PC-9 (cell line): ENCODE measurements around the gene SH3PXD2A. TPM values are rescaled to one million over a fixed set of nuclear protein-coding genes. Genes with fewer than 3 reads are reported as not detected.

ENCODE experiments used
- BruUV-seq: library from RNA; stranded (reverse); fragments of 400-500 nt; replicated peaks from 2 replicates; lab custom pipeline; 2021; lab: Mats Ljungman, UMichigan
- CTCF ChIA-PET: fragments of 300-600 bp; sonication (Branson Sonifier 250); formaldehyde crosslinking; loops from one replicate; lab custom pipeline; 2022; ENCODE audit warnings: antibody characterized with exemption; lab: Charles Lee
- POLR2A ChIA-PET: fragments of 300-600 bp; sonication (Branson Sonifier 250); formaldehyde crosslinking; loops from one replicate; lab custom pipeline; 2022; ENCODE audit warnings: antibody characterized with exemption; ENCODE audit not compliant: unreplicated experiment; lab: Charles Lee
- DNase-seq, 2 experiments: peaks; one replicate each; pipeline versions ENCODE4 v3.0.0 to v3.0.0-alpha.2; 2015 to 2022; ENCODE audit warnings: mixed read lengths in 1 of 2
- H2AFZ ChIP-seq: fragments of 200-600 bp; sonication (generic); 2 replicates; pipeline ENCODE4 v1.8.1; 2017; ENCODE audit warnings: antibody characterized with exemption
- H3F3A ChIP-seq: fragments of 200-600 bp; sonication (generic); 2 replicates; pipeline ENCODE4 v1.8.1; 2017; ENCODE audit warnings: antibody characterized with exemption, mild to moderate bottlenecking, low read depth; ENCODE audit not compliant: insufficient read depth
- H3K27ac ChIP-seq: fragments of 200-600 bp; sonication (generic); 2 replicates; pipeline ENCODE4 v1.6.1; 2016; ENCODE audit warnings: mixed run types
- H3K27me3 ChIP-seq: fragments of 200-600 bp; sonication (generic); 2 replicates; pipeline ENCODE4 v1.6.1; 2016; ENCODE audit warnings: low read depth, mixed run types; ENCODE audit not compliant: insufficient read depth
- H3K36me3 ChIP-seq: fragments of 200-600 bp; sonication (generic); 2 replicates; pipeline ENCODE4 v1.6.1; 2016; ENCODE audit warnings: low read depth, mixed run types
- H3K4me1 ChIP-seq: fragments of 200-600 bp; sonication (generic); replicated peaks from 2 replicates; pipeline ENCODE4 v1.6.1; 2016; ENCODE audit warnings: mixed run types; ENCODE audit not compliant: insufficient read depth
- H3K4me2 ChIP-seq: fragments of 200-600 bp; sonication (generic); 2 replicates; pipeline ENCODE4 v1.6.1; 2017; ENCODE audit warnings: mixed run types
- H3K4me3 ChIP-seq: fragments of 200-600 bp; sonication (generic); 2 replicates; pipeline ENCODE4 v1.6.1; 2016; ENCODE audit warnings: mixed run types
- H3K79me2 ChIP-seq: fragments of 200-600 bp; sonication (generic); 2 replicates; pipeline ENCODE4 v1.6.1; 2017; ENCODE audit warnings: low read depth, mixed run types
- H3K9me2 ChIP-seq: fragments of 200-600 bp; sonication (generic); 2 replicates; pipeline ENCODE4 v1.8.1; 2017; ENCODE audit warnings: mild to moderate bottlenecking; ENCODE audit not compliant: insufficient read depth
- H3K9me3 ChIP-seq: fragments of 200-600 bp; sonication (generic); 2 replicates; pipeline ENCODE4 v1.8.1; 2016; ENCODE audit warnings: low read depth; ENCODE audit not compliant: insufficient read depth
- H4K20me1 ChIP-seq: fragments of 200-600 bp; sonication (generic); 2 replicates; pipeline ENCODE4 v1.8.1; 2017; ENCODE audit not compliant: insufficient read depth
- EZH2 ChIP-seq: fragments of 200-600 bp; sonication (generic); IDR thresholded peaks from 2 replicates; pipeline ENCODE4 v1.8.0; 2017; ENCODE audit warnings: antibody characterized with exemption, low read depth
- intact Hi-C: fragments of 100-400 bp; cut with micrococcal nuclease; formaldehyde crosslinking; loops from one replicate; pipeline ENCODE4 v1.10.0; 2022; ENCODE audit not compliant: unreplicated experiment
- total RNA-seq: library from RNA; stranded (reverse); gene quantifications from 2 replicates; pipeline ENCODE4 v1.2.3, GENCODE V29; 2021
- TF ChIP-seq, protein P1 (sequence below): fragments of 200-600 bp; sonication (generic); conservative IDR thresholded peaks from 2 replicates; pipeline ENCODE4 v1.6.1; 2017; ENCODE audit warnings: mixed run types, antibody characterized with exemption, mild to moderate bottlenecking, moderate library complexity

Gene SH3PXD2A
- total RNA-seq, 1 experiment from 2014 or later = 12.5 TPM

DNA sequence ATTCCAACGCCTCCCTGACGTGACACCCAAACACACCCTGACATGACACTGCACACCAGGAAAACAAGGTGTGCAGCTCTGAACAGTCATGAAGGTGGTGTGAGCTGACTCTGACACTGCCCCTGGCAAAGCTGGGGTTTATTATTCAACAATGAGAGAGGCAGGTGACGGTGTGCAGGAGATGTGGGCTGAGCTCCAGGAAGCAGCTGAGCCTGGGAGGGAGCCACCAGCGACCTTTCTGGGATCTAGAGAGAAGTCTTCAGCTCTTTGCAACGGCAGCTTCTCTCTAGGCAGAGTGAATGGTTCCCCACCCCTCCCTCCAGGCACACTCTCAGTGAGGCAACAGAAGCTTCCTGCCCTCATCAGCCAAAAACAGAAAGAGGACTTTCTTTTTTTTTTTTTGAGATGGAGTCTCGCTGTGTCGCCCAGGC, 65.6 kb downstream of the SH3PXD2A start:
- no peak for TF ChIP-seq EZH2
- TF ChIP-seq, protein P1, sequence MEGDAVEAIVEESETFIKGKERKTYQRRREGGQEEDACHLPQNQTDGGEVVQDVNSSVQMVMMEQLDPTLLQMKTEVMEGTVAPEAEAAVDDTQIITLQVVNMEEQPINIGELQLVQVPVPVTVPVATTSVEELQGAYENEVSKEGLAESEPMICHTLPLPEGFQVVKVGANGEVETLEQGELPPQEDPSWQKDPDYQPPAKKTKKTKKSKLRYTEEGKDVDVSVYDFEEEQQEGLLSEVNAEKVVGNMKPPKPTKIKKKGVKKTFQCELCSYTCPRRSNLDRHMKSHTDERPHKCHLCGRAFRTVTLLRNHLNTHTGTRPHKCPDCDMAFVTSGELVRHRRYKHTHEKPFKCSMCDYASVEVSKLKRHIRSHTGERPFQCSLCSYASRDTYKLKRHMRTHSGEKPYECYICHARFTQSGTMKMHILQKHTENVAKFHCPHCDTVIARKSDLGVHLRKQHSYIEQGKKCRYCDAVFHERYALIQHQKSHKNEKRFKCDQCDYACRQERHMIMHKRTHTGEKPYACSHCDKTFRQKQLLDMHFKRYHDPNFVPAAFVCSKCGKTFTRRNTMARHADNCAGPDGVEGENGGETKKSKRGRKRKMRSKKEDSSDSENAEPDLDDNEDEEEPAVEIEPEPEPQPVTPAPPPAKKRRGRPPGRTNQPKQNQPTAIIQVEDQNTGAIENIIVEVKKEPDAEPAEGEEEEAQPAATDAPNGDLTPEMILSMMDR = no peak
- H3K9me3 ChIP-seq = no peaks in the 10 kb centered on the region
- no peak overlapping the region for H3K27ac ChIP-seq
- no peaks in the 10 kb centered on the region for H3K36me3 ChIP-seq
- H3K27me3 ChIP-seq = no peaks in the 10 kb centered on the region
- POLR2A ChIA-PET = interaction anchor here (0.6 kb wide), 1 partner anchor 8 kb away, joined by 4 read pairs; no protein-coding TSS in a partner anchor
- peak; percentile 61 to 63 for DNase-seq
- 0 out of 2 replicates have a peak overlapping the region, but pooled peaks have one; percentile 13 for H3K4me2 ChIP-seq
- no peak overlapping the region for H2AFZ ChIP-seq
- H4K20me1 ChIP-seq = no peaks in the 10 kb centered on the region
- CTCF ChIA-PET = no interaction called here
- intact Hi-C loops = loop anchor here (10.0 kb wide), 1 partner anchor 75 kb away; no protein-coding TSS in a partner anchor
- H3K9me2 ChIP-seq = no peaks in the 10 kb centered on the region
- no TSS peak for BruUV-seq
- peaks cover 46% of the 10 kb centered on the region for H3K4me1 ChIP-seq
- H3K4me3 ChIP-seq = no peak overlapping the region
- H3F3A ChIP-seq = peaks cover 6% of the 10 kb centered on the region
- H3K79me2 ChIP-seq = no peaks in the 10 kb centered on the region

DNA sequence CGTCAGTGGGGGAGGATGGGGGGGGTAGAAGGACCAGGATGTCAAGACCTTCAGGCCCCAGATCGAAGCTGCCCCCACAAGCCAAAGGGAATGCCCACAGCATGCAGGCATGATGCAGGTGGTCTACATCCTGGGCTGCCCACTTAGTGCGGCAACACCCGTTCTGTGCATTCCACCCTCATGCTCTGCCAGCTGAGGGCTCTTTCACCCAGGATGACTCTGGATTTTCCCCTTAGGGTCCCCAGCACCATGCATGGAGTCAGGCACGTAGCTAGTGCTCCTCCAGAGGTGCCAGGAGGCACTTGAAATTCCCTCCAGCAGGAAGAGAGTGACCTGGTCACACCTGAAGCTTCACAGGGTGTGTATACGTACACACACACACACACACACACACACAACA, 66.2 kb downstream of the SH3PXD2A start:
- 0 out of 2 replicates have a peak overlapping the region, but pooled peaks have one; percentile 13 for H3K4me2 ChIP-seq
- no peaks in the 10 kb centered on the region for H3K79me2 ChIP-seq
- BruUV-seq = no TSS peak
- no peak for DNase-seq
- peaks cover 45% of the 10 kb centered on the region for H3K4me1 ChIP-seq
- intact Hi-C loops = loop anchor here (10.0 kb wide), 1 partner anchor 74 kb away; no protein-coding TSS in a partner anchor
- no peak overlapping the region for H3K27ac ChIP-seq
- ChIA-PET CTCF (no interaction called here), POLR2A (interaction anchor here (0.6 kb wide), 1 partner anchor 7 kb away, joined by 4 read pairs; no protein-coding TSS in a partner anchor)
- no peaks in the 10 kb centered on the region for H3K9me2 ChIP-seq
- no peaks in the 10 kb centered on the region for H4K20me1 ChIP-seq
- no peaks in the 10 kb centered on the region for H3K27me3 ChIP-seq
- H2AFZ ChIP-seq = no peak overlapping the region
- TF ChIP-seq EZH2 = no peak
- TF ChIP-seq, protein P1 = no peak
- no peaks in the 10 kb centered on the region for H3K36me3 ChIP-seq
- H3F3A ChIP-seq = peaks cover 6% of the 10 kb centered on the region; the same call in 1 of the 2 replicates
- H3K4me3 ChIP-seq = no peak overlapping the region
- no peaks in the 10 kb centered on the region for H3K9me3 ChIP-seq

DNA sequence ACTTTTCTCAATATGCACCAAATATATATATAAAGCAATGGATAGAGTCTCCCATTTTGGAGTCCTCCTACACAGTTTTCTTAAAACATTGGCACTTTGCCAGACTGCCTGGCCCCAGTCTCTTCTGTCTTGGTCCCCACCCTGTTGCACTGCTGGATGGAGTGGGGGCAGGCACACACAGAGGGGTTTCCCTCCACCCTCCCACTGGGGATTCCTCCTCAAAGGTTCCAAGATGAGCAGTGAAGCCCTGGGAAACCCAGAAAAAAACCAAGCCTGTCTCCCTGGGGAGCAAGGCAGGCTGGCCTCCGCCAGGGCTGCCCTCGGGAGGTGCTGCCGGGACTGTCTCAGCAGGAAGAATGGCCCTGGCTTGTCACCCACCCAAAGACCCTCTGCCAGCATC, 68.0 kb downstream of the SH3PXD2A start:
- no peaks in the 10 kb centered on the region for H3K9me2 ChIP-seq
- intact Hi-C loops = loop anchor here (10.0 kb wide), 1 partner anchor 73 kb away; no protein-coding TSS in a partner anchor
- ChIA-PET POLR2A (no interaction called here), CTCF (no interaction called here)
- TF ChIP-seq EZH2 = no peak
- TF ChIP-seq, protein P1 = no peak
- H2AFZ ChIP-seq = no peak overlapping the region
- no peaks in the 10 kb centered on the region for H3K27me3 ChIP-seq
- H3K79me2 ChIP-seq = no peaks in the 10 kb centered on the region
- peaks cover 35% of the 10 kb centered on the region for H3K4me1 ChIP-seq
- peaks cover 1% of the 10 kb centered on the region; the same call in 1 of the 2 replicates for H3F3A ChIP-seq
- no peak overlapping the region for H3K27ac ChIP-seq
- no peak for DNase-seq
- H4K20me1 ChIP-seq = no peaks in the 10 kb centered on the region
- H3K4me2 ChIP-seq = no peak overlapping the region
- no peaks in the 10 kb centered on the region for H3K36me3 ChIP-seq
- H3K9me3 ChIP-seq = no peaks in the 10 kb centered on the region
- no peak overlapping the region for H3K4me3 ChIP-seq
- BruUV-seq = no TSS peak
